ENCODE data around the gene NAMPT.
"Not testable (repeated sequence)": the region's sequence is repeated elsewhere in the genome, so short reads cannot be mapped to it uniquely, and the experiment has no call there.

The NAMPT gene

GRCh38 chr7:106220307-106220706, 64.5 kb downstream of the NAMPT start:
- no peak overlapping the region for H3K4me3 ChIP-seq (ENCODE audit: low read length)
- no peak overlapping the region for H3K27ac ChIP-seq (ENCODE audit: low read length)
- peaks cover 12% of the 10 kb centered on the region for H3K4me1 ChIP-seq (ENCODE audit: control insufficient read depth, low read depth, low read length)
- H3K9me3 ChIP-seq (ENCODE audit: control insufficient read depth, low read depth, low read length) = no peaks in the 10 kb centered on the region
- no peak overlapping the region for H3K9ac ChIP-seq (ENCODE audit: low read length)
- no peaks in the 10 kb centered on the region for H3K36me3 ChIP-seq (ENCODE audit: control insufficient read depth, low read depth, low read length)
- H3K27me3 ChIP-seq (ENCODE audit: control insufficient read depth, insufficient read depth, low read length) = no peaks in the 10 kb centered on the region

- H3K9me3 ChIP-seq (ENCODE audit: control insufficient read depth, low read depth, low read length) = no peaks in the 10 kb centered on the region
- no peak overlapping the region for H3K9ac ChIP-seq (ENCODE audit: low read length)
- H3K36me3 ChIP-seq (ENCODE audit: control insufficient read depth, low read depth, low read length) = no peaks in the 10 kb centered on the region
- no peak overlapping the region for H3K27ac ChIP-seq (ENCODE audit: low read length)
- H3K4me1 ChIP-seq (ENCODE audit: control insufficient read depth, low read depth, low read length) = peaks cover 12% of the 10 kb centered on the region
- H3K27me3 ChIP-seq (ENCODE audit: control insufficient read depth, insufficient read depth, low read length) = no peaks in the 10 kb centered on the region
- no peak overlapping the region for H3K4me3 ChIP-seq (ENCODE audit: low read length)
Measured at GRCh38 chr7:106219170-106219569, 65.6 kb downstream of the NAMPT start.

GRCh38 chr7:106218546-106218945, 66.2 kb downstream of the NAMPT start:
- H3K4me3 ChIP-seq (ENCODE audit: low read length) = no peak overlapping the region
- no peaks in the 10 kb centered on the region for H3K36me3 ChIP-seq (ENCODE audit: control insufficient read depth, low read depth, low read length)
- H3K27me3 ChIP-seq (ENCODE audit: control insufficient read depth, insufficient read depth, low read length) = no peaks in the 10 kb centered on the region
- no peaks in the 10 kb centered on the region for H3K9me3 ChIP-seq (ENCODE audit: control insufficient read depth, low read depth, low read length)
- H3K9ac ChIP-seq (ENCODE audit: low read length) = no peak overlapping the region
- H3K27ac ChIP-seq (ENCODE audit: low read length) = no peak overlapping the region
- peaks cover 12% of the 10 kb centered on the region for H3K4me1 ChIP-seq (ENCODE audit: control insufficient read depth, low read depth, low read length)

DNA sequence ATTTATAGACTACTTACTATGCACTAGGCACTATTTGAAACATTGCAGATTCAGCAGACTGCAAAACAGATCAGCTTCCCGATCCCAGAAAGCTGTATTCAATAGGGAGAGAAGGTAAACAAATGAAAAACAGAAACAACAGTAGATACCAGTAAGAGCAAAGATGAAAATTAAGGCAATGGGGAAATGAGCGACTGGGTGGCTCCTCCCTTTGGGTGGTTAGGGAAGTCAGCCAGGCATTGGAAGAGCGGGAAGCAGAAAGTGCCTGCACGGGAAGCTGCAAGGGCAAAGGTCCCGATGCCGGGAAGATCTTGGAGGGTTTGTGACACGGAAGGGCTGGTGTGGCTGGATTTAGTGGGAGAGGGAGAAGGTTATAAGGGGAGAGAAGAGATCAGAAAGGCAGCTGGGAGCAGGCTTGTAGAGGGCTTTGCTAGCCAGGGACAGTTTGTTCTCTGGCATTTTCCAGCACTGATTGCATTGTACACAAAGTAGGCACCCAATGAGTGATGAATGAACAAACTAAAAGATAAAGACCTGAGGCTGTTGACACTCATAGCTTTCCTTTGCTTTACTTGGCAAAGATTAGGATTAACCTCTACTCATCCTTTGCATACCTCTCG, 67.8 kb downstream of the NAMPT start:
- Histone ChIP-seq H3K4me1 (ENCODE audit: control insufficient read depth, low read depth, low read length) (no peaks in the 10 kb centered on the region), H3K4me3 (ENCODE audit: low read length) (no peak overlapping the region), H3K27me3 (ENCODE audit: control insufficient read depth, insufficient read depth, low read length) (no peaks in the 10 kb centered on the region), H3K27ac (ENCODE audit: low read length) (no peak overlapping the region), H3K36me3 (ENCODE audit: control insufficient read depth, low read depth, low read length) (no peaks in the 10 kb centered on the region), H3K9ac (ENCODE audit: low read length) (no peak overlapping the region), H3K9me3 (ENCODE audit: control insufficient read depth, low read depth, low read length) (no peaks in the 10 kb centered on the region)

GRCh38 chr7:106216517-106216922, 68.3 kb downstream of the NAMPT start:
- no peaks in the 10 kb centered on the region for H3K9me3 ChIP-seq (ENCODE audit: control insufficient read depth, low read depth, low read length)
- no peaks in the 10 kb centered on the region for H3K4me1 ChIP-seq (ENCODE audit: control insufficient read depth, low read depth, low read length)
- H3K36me3 ChIP-seq (ENCODE audit: control insufficient read depth, low read depth, low read length) = no peaks in the 10 kb centered on the region
- H3K4me3 ChIP-seq (ENCODE audit: low read length) = no peak overlapping the region
- no peak overlapping the region for H3K9ac ChIP-seq (ENCODE audit: low read length)
- no peak overlapping the region for H3K27ac ChIP-seq (ENCODE audit: low read length)
- no peaks in the 10 kb centered on the region for H3K27me3 ChIP-seq (ENCODE audit: control insufficient read depth, insufficient read depth, low read length)

GRCh38 chr7:106215868-106216516, 68.8 kb downstream of the NAMPT start:
- Histone ChIP-seq H3K9me3 (ENCODE audit: control insufficient read depth, low read depth, low read length) (no peaks in the 10 kb centered on the region), H3K9ac (ENCODE audit: low read length) (no peak overlapping the region), H3K27me3 (ENCODE audit: control insufficient read depth, insufficient read depth, low read length) (no peaks in the 10 kb centered on the region), H3K27ac (ENCODE audit: low read length) (no peak overlapping the region), H3K4me3 (ENCODE audit: low read length) (no peak overlapping the region), H3K4me1 (ENCODE audit: control insufficient read depth, low read depth, low read length) (no peaks in the 10 kb centered on the region), H3K36me3 (ENCODE audit: control insufficient read depth, low read depth, low read length) (no peaks in the 10 kb centered on the region)

DNA sequence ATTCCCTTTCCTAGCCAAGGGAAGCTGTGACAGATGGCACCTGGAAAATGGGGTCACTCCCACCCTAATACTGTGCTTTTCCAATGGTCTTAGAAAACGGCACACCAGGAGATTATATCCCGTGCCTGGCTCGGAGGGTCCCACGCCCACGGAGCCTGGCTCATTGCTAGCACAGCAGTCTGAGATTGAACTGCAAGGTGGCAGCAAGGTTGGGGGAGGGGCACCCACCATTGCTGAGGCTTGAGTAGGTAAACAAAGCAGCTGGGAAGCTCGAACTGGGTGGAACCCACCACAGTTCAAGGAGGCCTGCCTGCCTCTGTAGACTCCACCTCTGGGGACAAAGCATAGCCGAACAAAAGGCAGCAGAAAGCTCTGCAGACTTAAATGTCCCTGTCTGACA, 75.8 kb downstream of the NAMPT start:
- H3K27me3 ChIP-seq (ENCODE audit: control insufficient read depth, insufficient read depth, low read length); H3K9ac ChIP-seq (ENCODE audit: low read length); H3K4me1 ChIP-seq (ENCODE audit: control insufficient read depth, low read depth, low read length); H3K27ac ChIP-seq (ENCODE audit: low read length); H3K36me3 ChIP-seq (ENCODE audit: control insufficient read depth, low read depth, low read length); H3K9me3 ChIP-seq (ENCODE audit: control insufficient read depth, low read depth, low read length); H3K4me3 ChIP-seq (ENCODE audit: low read length): not testable (repeated sequence)

DNA sequence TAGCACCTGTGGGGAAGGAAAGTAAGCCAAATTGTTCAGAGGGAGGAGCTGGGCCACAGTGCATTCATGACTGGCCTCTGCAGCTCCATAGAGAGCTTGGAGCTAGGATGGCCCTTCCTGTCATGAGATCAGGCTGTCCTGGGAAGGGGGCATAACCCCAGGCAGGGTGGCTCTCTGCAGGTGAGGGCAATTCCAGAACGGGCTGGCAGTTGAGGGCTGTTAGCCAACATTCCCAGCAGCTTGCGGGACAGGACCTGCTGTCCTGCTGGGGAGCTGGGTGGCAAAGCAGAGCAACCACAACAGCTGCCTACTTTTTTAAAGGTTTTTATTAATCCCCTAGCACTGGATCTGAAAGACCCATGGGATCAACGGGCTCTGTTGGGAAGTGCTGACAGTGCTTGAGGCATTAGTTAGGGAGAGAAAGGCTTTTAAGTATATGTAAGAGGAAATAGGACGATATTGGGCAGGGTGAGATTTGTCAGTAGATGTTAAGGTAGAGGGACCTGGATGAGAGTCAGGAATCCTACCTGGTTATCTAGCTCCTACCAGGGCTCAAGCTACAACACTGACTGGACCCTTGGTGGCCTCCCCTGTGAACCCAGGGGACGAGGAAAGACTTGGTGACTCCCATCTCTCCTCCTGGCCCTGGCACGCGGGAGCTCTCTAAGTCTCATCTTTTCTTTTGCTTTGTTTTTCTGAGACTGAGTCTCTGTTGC, 77.8 kb downstream of the NAMPT start:
- H3K9me3 ChIP-seq (ENCODE audit: control insufficient read depth, low read depth, low read length) = peaks cover 9% of the 10 kb centered on the region
- no peaks in the 10 kb centered on the region for H3K36me3 ChIP-seq (ENCODE audit: control insufficient read depth, low read depth, low read length)
- H3K27ac ChIP-seq (ENCODE audit: low read length) = no peak overlapping the region
- no peaks in the 10 kb centered on the region for H3K27me3 ChIP-seq (ENCODE audit: control insufficient read depth, insufficient read depth, low read length)
- no peak overlapping the region for H3K9ac ChIP-seq (ENCODE audit: low read length)
- H3K4me3 ChIP-seq (ENCODE audit: low read length) = no peak overlapping the region
- H3K4me1 ChIP-seq (ENCODE audit: control insufficient read depth, low read depth, low read length) = no peaks in the 10 kb centered on the region

GRCh38 chr7:106205621-106206222, 79.1 kb downstream of the NAMPT start:
- no peak overlapping the region for H3K4me3 ChIP-seq (ENCODE audit: low read length)
- H3K36me3 ChIP-seq (ENCODE audit: control insufficient read depth, low read depth, low read length) = no peaks in the 10 kb centered on the region
- H3K27me3 ChIP-seq (ENCODE audit: control insufficient read depth, insufficient read depth, low read length) = no peaks in the 10 kb centered on the region
- H3K27ac ChIP-seq (ENCODE audit: low read length) = no peak overlapping the region
- H3K9me3 ChIP-seq (ENCODE audit: control insufficient read depth, low read depth, low read length) = peaks cover 9% of the 10 kb centered on the region
- H3K9ac ChIP-seq (ENCODE audit: low read length) = no peak overlapping the region
- H3K4me1 ChIP-seq (ENCODE audit: control insufficient read depth, low read depth, low read length) = no peaks in the 10 kb centered on the region

- H3K9me3 ChIP-seq (ENCODE audit: control insufficient read depth, low read depth, low read length) = peaks cover 6% of the 10 kb centered on the region
- H3K27me3 ChIP-seq (ENCODE audit: control insufficient read depth, insufficient read depth, low read length) = no peaks in the 10 kb centered on the region
- no peaks in the 10 kb centered on the region for H3K4me1 ChIP-seq (ENCODE audit: control insufficient read depth, low read depth, low read length)
- no peak overlapping the region for H3K4me3 ChIP-seq (ENCODE audit: low read length)
- no peak overlapping the region for H3K27ac ChIP-seq (ENCODE audit: low read length)
- no peak overlapping the region for H3K9ac ChIP-seq (ENCODE audit: low read length)
- no peaks in the 10 kb centered on the region for H3K36me3 ChIP-seq (ENCODE audit: control insufficient read depth, low read depth, low read length)
Measured at GRCh38 chr7:106203473-106203872, 81.3 kb downstream of the NAMPT start.

DNA sequence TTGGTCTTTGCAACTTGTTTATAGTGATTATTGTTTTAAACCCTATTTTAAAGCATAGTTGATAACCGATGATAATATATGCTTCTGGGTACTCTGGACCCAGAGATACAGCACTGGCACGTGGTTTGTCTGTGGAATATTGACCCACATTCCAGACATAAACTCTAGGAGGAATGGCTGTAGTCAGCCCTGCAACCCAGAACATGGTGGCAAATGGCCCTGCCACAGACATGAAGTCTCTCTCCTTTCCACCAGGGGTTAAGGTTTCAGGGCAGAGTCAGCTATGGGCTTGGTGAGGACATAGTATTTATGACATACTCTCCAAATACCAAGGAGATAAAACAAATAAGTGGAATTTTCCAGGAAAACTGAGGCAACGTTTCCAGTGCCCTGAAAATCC, 83.6 kb downstream of the NAMPT start:
- Histone ChIP-seq H3K27ac (ENCODE audit: low read length) (no peak overlapping the region), H3K4me3 (ENCODE audit: low read length) (no peak overlapping the region), H3K4me1 (ENCODE audit: control insufficient read depth, low read depth, low read length) (no peaks in the 10 kb centered on the region), H3K36me3 (ENCODE audit: control insufficient read depth, low read depth, low read length) (no peaks in the 10 kb centered on the region), H3K9ac (ENCODE audit: low read length) (no peak overlapping the region), H3K9me3 (ENCODE audit: control insufficient read depth, low read depth, low read length) (no peaks in the 10 kb centered on the region), H3K27me3 (ENCODE audit: control insufficient read depth, insufficient read depth, low read length) (no peaks in the 10 kb centered on the region)

Data from iPS-18a (cell line).